KBM-7 (cell line): ENCODE data around the gene PRR23E.

Experiments used
- DNase-seq: peaks from one replicate; pipeline ENCODE4 v3.0.0-alpha.2; 2015
- in situ Hi-C: fragments of 300-500 bp; cut with MboI; formaldehyde crosslinking; loops from 2 replicates; pipeline ENCODE4 v1.14.3; 2020; ENCODE audit warnings: low sequenced_read_pairs, low pct_unique_long_range_greater_than_20kb, mixed read lengths

PRR23E gene

DNA sequence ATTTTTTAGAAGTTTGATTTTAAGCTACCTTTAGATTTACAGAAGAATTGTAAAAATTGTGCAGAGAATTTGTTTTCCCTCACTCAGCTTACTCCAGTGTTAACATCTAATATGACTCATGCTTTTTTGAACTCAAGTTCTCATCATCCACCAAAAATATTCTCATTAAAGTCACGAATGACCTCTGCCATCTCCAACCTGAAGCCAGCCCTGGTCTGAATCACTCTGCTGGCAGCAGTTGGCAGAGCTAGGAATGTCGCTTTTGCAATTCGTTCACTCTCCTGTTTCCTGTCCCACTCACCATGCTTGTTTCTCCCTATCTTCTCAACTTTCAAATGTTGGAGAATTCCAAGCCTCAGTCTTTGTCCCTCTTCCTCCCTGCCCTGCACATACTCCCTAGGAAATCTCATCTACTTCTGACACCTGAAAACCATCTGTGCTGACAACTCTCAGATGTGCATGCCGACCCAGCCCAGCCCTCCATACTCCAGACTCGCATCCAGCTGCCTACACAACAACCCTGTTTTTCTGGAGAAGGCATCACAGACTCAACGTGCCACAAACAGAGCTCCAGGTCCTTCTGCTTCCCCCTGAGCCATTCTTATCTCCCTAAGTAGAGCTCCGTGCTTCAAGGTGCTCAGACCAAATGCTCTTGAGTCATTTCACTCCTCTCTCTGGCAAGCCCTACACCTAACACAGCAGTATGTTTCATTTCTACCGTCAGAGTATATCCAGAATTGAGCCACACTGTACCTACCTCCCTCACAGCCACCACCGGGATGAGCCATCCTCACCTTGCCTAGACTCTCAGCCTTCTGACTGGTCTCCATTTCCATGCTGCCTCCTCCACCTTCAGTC is 24.9 kb downstream of the PRR23E start:
- DNase-seq: no peak
- in situ Hi-C loops: no loop called here

DNA sequence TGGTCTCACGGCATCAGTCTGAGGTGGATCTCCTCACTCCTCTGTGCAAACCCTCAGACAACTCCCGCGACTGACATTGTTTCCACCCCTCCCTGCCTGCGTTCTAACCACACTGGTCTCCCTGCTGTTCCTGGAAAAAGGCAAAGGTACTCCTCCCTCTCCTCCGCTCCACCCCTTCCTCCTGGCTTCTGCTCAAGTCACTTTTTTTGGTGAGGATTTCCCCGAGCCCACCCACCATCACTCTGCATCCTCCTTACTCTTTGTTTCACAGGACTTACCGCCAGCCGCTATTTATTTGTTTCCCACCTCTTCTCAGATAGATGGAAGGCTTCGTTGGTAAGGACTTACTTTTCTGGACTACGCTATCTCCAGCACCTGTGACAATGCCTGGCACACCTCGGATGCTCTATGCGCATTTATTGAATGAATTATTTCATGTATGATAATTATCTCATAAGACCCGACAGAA is 25.6 kb downstream of the PRR23E start:
- DNase-seq: peak; percentile 57
- in situ Hi-C loops: no loop called here

- DNase-seq: no peak
- in situ Hi-C loops: no loop called here
These were observed 27.6 kb downstream of the PRR23E start for GRCh38 chr3:127220497-127220896.

- DNase-seq: no peak
- in situ Hi-C loops: no loop called here
These were observed 28.1 kb downstream of the PRR23E start for GRCh38 chr3:127221037-127221436.

GRCh38 chr3:127221446-127222035 is 28.6 kb downstream of the PRR23E start:
- in situ Hi-C loops: no loop called here
- DNase-seq: no peak

DNA sequence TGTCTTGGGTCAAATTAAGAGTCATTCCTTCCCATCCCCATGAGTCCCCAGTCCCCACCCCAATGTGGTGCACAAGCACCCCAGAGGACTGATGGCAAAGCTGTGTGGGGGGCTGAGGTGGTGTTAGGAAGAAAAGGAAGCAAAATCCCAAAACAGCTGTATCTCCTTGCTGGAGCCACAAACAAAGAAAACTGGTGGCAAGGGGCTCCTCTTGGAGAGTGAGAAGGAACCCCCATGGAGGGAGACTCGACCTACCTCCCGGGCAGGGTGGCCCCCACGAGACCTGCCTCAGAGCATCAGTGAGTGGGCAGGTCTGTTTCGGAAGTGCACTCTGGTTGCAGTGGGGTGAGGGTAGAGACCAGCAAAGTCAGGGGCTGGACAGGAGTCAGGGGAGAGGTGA is 29.2 kb downstream of the PRR23E start:
- in situ Hi-C loops: no loop called here
- DNase-seq: no peak

- in situ Hi-C loops: no loop called here
- DNase-seq: no peak
These were observed 29.7 kb downstream of the PRR23E start for GRCh38 chr3:127222664-127223063.

GRCh38 chr3:127224118-127224517 is 31.2 kb downstream of the PRR23E start:
- DNase-seq: peak; percentile 92

DNA sequence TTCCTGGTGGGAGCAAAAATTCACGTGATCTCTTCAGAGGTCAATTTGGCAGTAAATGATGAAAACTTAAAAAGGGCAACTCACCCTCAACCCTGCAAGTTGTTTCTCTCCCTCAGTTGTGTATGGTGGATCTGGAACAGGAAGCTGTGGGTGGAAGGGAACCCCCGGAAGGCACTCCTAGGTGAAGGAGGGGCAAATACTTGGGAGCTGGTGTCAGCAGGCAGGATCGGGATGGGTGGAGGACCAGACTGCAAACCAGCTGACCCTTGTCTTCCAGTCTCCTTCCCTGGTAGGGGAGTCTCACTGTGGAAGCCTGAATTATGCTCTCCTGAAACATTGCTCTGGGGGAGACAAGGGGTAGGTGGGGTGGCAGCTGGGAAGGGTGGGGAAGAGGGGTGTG is 33.5 kb downstream of the PRR23E start:
- DNase-seq: peak; percentile 43

More at GRCh38 chr3:127224118-127224517, 31.2 kb downstream of the PRR23E start:
- in situ Hi-C loops: no loop called here

GRCh38 chr3:127226946-127227842 is 34.3 kb downstream of the PRR23E start:
- DNase-seq: peak; percentile 92
- in situ Hi-C loops: no loop called here

More for the DNA sequence above, 33.5 kb downstream of the PRR23E start:
- in situ Hi-C loops: no loop called here

DNA sequence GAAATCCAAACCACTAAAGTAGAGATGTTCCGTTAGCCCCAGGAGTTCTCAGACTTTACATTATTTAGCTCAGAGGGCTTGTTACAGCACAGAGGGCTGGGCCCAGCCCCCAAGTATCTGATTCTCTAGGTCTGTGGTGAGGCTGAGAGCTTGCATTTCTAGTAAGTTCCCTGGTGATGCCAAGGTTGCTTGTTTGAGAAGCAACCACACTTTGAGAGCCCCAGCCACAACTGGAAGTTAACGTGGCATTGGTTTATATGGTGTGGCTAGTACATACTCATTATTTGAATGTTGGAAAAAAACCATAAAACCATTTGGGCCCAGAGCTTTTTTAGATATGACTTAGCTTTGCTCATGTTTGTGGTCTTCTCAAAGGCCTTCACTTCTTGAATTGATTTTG is 35.9 kb downstream of the PRR23E start:
- no peak for DNase-seq
- in situ Hi-C loops: no loop called here

DNA sequence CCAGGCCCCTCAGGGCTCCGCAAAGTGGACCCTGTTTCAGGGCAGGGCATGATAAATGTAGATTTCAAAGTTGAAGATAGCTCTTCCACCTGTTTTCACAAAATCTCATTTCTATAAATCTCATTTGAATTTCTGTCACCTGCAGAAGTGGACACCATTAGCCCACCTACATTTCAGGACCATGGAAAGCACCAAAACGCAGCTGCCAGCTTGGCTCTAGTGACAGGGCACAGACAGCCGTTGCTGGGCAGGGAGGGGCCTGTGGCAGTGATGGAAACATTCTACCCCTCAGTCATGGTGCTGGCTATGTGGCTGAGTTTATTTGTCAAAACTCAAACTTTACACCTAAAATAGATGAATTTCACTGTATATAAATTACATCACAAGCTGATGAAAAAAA is 40.4 kb downstream of the PRR23E start:
- DNase-seq: peak; percentile 27

DNA sequence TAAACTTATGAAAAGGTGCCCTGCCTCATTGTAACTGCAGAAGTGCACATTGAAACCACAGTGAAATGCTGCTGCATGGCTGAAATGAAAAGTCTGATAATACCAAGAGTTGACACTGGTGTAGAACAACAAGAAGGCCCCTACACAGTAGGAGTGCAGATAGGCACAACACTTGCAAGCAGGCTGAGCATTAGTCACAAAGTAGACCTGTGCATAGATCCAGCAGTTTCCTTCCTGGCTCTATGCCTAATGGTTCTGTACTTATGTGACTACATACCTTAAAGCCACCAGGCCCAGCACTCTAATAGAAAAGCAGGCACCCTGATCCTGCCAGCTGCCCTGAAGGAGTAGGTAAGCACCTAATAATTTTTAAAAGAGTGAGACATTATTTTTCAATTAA is 41.8 kb downstream of the PRR23E start:
- in situ Hi-C loops: no loop called here
- DNase-seq: no peak

More for the DNA sequence above, 40.4 kb downstream of the PRR23E start:
- in situ Hi-C loops: no loop called here

DNA sequence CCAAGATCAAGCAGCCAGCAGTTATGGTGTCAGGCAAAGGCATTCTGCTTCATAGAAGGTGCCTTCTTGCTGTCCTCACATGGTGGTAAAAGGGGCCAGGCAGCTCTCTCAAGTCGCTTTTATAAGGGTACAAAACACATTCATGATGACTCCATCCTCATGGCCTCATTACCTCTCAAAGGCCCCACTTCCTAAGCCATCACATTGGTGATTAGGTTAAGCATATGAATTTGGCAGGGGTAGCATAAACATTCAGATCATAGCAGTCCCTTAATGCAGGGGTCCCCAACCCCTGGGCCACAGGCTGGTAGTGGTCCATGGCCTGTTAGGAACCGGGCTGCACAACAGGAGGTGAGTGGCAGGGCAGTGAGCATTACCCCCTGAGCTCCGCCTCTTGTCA is 42.8 kb downstream of the PRR23E start:
- in situ Hi-C loops: no loop called here
- DNase-seq: no peak

- no peak for DNase-seq
- in situ Hi-C loops: no loop called here
These were observed 44.9 kb downstream of the PRR23E start for GRCh38 chr3:127237835-127238234.

DNA sequence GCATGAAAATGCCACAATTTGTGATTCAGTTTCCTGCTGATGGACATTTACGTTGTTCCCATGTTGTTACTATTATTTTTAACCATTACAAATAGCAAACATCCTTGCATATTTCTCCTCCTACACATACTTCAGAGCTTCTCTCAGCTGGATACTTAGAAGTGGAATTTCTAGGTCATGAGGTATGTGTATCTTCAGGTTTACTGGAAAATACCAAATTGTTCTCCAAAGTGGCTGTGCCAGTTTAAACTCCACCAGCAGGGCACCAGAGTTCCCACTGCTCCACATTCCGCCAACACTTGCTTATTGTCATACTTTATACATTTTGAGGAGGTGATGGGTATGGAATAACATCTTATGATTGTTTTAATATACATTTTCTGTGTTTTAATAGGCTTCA is 45.7 kb downstream of the PRR23E start:
- DNase-seq: no peak
- in situ Hi-C loops: no loop called here

- DNase-seq: no peak
- in situ Hi-C loops: no loop called here
These were observed 54.4 kb downstream of the PRR23E start for GRCh38 chr3:127247292-127247691.
